HEK293 (cell line): Measurements from ENCODE around the gene RAX2.

Experiments used
- ZBTB21 ChIP-seq: fragments of 450-650 bp; formaldehyde crosslinking; IDR thresholded peaks from 2 replicates; pipeline ENCODE4 v1.5.1; 2017; ENCODE audit warnings: missing biosample characterization, missing genetic modification characterization
- ZFP3 ChIP-seq: fragments of 450-650 bp; formaldehyde crosslinking; IDR thresholded peaks from 2 replicates; pipeline ENCODE4 v1.5.1; 2016; ENCODE audit warnings: low read depth, missing biosample characterization, missing genetic modification characterization
- TF ChIP-seq, protein P1 (sequence below): fragments of 450-650 bp; formaldehyde crosslinking; IDR thresholded peaks from 2 replicates; pipeline ENCODE4 v1.5.1; 2016; ENCODE audit warnings: missing biosample characterization, missing genetic modification characterization

DNA sequence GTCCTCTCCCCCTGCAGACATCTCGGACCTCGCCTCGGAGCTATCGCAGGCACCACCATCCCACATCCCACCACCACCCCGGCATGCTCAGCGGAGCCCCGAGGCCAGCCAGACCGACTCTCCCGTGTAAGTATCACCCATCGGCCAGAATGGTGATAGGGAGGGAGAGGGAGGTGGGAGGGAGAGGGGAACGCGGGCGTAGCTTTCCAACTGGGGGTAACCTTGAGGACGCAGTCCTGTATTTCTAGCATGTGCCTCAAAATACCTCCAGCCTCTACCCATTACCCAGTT is 37.8 kb downstream of the RAX2 start:
- TF ChIP-seq, protein P1, sequence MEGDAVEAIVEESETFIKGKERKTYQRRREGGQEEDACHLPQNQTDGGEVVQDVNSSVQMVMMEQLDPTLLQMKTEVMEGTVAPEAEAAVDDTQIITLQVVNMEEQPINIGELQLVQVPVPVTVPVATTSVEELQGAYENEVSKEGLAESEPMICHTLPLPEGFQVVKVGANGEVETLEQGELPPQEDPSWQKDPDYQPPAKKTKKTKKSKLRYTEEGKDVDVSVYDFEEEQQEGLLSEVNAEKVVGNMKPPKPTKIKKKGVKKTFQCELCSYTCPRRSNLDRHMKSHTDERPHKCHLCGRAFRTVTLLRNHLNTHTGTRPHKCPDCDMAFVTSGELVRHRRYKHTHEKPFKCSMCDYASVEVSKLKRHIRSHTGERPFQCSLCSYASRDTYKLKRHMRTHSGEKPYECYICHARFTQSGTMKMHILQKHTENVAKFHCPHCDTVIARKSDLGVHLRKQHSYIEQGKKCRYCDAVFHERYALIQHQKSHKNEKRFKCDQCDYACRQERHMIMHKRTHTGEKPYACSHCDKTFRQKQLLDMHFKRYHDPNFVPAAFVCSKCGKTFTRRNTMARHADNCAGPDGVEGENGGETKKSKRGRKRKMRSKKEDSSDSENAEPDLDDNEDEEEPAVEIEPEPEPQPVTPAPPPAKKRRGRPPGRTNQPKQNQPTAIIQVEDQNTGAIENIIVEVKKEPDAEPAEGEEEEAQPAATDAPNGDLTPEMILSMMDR (tag by site-specific recombination), result no peak
- no peak for TF ChIP-seq ZFP3
- no peak for TF ChIP-seq ZBTB21 (tag by site-specific recombination)
